IMR-90 (cell line): ENCODE results near the gene STX8.

Experiments used
- BHLHE40 ChIP-seq: fragments of 150-350 bp; IDR thresholded peaks from 2 replicates; pipeline ENCODE4 v1.6.1; 2016; ENCODE audit warnings: mild to moderate bottlenecking, low read depth, low read length
- CEBPB ChIP-seq: IDR thresholded peaks from 2 replicates; pipeline ENCODE4 v1.6.1; 2012; ENCODE audit warnings: low read depth, low read length, improper control_type of control experiment
- MAZ ChIP-seq: IDR thresholded peaks from 2 replicates; pipeline ENCODE4 v1.6.1; 2012; ENCODE audit warnings: low read depth, mild to moderate bottlenecking, low read length, improper control_type of control experiment, moderate library complexity, borderline replicate concordance
- POLR2A ChIP-seq: IDR thresholded peaks from 2 replicates; pipeline ENCODE4 v1.6.1; 2012; ENCODE audit warnings: mild to moderate bottlenecking, low read depth, low read length
- RCOR1 ChIP-seq: IDR thresholded peaks from 2 replicates; pipeline ENCODE4 v1.6.1; 2012; ENCODE audit warnings: mild to moderate bottlenecking, low read length, improper control_type of control experiment; ENCODE audit not compliant: insufficient replicate concordance
- SMC3 ChIP-seq: fragments of 150-350 bp; IDR thresholded peaks from 2 replicates; pipeline ENCODE4 v1.6.1; 2016; ENCODE audit warnings: low read depth, mild to moderate bottlenecking, antibody characterized with exemption, low read length, moderate library complexity
- TF ChIP-seq, protein P1 (sequence below): conservative IDR thresholded peaks from 2 replicates; pipeline ENCODE4 v1.5.1; 2012; ENCODE audit warnings: mild to moderate bottlenecking, low read depth, low read length, improper control_type of control experiment
- TF ChIP-seq, protein P2 (sequence below): fragments of 150-350 bp; IDR thresholded peaks from 2 replicates; pipeline ENCODE4 v1.6.1; 2017; ENCODE audit warnings: mild to moderate bottlenecking, antibody characterized with exemption, low read length, low read depth

DNA sequence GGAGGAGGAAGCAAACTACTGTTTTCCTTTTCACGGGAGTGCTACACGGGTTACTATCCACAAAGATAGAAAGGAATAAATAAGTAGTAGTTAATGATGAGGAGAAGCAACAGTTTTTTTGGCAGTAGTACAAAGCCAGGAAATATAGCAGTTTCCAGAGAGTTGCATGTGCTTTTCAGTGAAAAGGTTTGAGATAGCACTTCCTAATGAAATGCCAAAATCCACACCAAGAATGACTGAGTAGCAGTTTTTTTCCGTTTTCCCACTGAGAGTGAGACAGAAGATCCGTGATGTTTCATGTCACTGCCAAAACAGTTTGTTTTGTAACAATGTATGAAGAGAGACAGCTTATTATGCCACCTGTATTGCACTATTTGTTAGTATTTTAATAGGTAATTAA is 129.1 kb downstream of the STX8 start:
- TF ChIP-seq RCOR1, result no peak
- no peak for TF ChIP-seq POLR2A
- TF ChIP-seq, protein P1, sequence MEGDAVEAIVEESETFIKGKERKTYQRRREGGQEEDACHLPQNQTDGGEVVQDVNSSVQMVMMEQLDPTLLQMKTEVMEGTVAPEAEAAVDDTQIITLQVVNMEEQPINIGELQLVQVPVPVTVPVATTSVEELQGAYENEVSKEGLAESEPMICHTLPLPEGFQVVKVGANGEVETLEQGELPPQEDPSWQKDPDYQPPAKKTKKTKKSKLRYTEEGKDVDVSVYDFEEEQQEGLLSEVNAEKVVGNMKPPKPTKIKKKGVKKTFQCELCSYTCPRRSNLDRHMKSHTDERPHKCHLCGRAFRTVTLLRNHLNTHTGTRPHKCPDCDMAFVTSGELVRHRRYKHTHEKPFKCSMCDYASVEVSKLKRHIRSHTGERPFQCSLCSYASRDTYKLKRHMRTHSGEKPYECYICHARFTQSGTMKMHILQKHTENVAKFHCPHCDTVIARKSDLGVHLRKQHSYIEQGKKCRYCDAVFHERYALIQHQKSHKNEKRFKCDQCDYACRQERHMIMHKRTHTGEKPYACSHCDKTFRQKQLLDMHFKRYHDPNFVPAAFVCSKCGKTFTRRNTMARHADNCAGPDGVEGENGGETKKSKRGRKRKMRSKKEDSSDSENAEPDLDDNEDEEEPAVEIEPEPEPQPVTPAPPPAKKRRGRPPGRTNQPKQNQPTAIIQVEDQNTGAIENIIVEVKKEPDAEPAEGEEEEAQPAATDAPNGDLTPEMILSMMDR, result no peak
- TF ChIP-seq BHLHE40, result no peak
- no peak for TF ChIP-seq CEBPB
- TF ChIP-seq, protein P2, sequence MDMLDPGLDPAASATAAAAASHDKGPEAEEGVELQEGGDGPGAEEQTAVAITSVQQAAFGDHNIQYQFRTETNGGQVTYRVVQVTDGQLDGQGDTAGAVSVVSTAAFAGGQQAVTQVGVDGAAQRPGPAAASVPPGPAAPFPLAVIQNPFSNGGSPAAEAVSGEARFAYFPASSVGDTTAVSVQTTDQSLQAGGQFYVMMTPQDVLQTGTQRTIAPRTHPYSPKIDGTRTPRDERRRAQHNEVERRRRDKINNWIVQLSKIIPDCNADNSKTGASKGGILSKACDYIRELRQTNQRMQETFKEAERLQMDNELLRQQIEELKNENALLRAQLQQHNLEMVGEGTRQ, result no peak
- TF ChIP-seq SMC3, result no peak
- no peak for TF ChIP-seq MAZ
